OCI-LY7 (cell line): ENCODE results near the gene MIER1. TPM values are rescaled to one million over a fixed set of nuclear protein-coding genes. Genes with fewer than 3 reads are reported as not detected.
A peak's percentile ranks its signal among the peaks of the same experiment; 100 is the strongest.

Experiments
- BruUV-seq: library from RNA; stranded (reverse); fragments of 400-500 nt; replicated peaks from 2 replicates; lab custom pipeline; 2021; lab: Mats Ljungman, UMichigan
- CTCF ChIA-PET: fragments of 300-600 bp; sonication (Branson Sonifier 250); formaldehyde crosslinking; loops from one replicate; lab custom pipeline; 2022; ENCODE audit warnings: antibody characterized with exemption; ENCODE audit not compliant: unreplicated experiment; lab: Charles Lee
- POLR2A ChIA-PET: fragments of 300-600 bp; sonication (Branson Sonifier 250); formaldehyde crosslinking; loops from one replicate; lab custom pipeline; 2022; ENCODE audit warnings: antibody characterized with exemption; lab: Charles Lee
- DNase-seq: peaks from one replicate; pipeline ENCODE4 v3.0.0-alpha.2; 2015; ENCODE audit warnings: low spot score
- H2AFZ ChIP-seq: fragments of 200-600 bp; sonication (generic), shearing (Covaris generic); 2 replicates; pipeline ENCODE4 v1.6.1; 2014; ENCODE audit warnings: mild to moderate bottlenecking, antibody characterized with exemption, low read length, moderate library complexity
- H3K27ac ChIP-seq: fragments of 200-600 bp; sonication (generic); 2 replicates; pipeline ENCODE4 v1.5.1; 2014; ENCODE audit warnings: mixed run types, low read depth, mild to moderate bottlenecking, moderate library complexity, low read length, inconsistent platforms; ENCODE audit not compliant: poor library complexity, severe bottlenecking
- H3K36me3 ChIP-seq: fragments of 200-600 bp; sonication (generic); 2 replicates; pipeline ENCODE4 v1.6.1; 2014; ENCODE audit warnings: mild to moderate bottlenecking, antibody characterized with exemption, low read length, moderate library complexity, mixed read lengths; ENCODE audit not compliant: insufficient read depth
- H3K4me1 ChIP-seq: fragments of 200-600 bp; sonication (generic); 2 replicates; pipeline ENCODE4 v1.5.1; 2014; ENCODE audit warnings: mild to moderate bottlenecking, low read length; ENCODE audit not compliant: insufficient read depth, poor library complexity, severe bottlenecking
- H3K4me2 ChIP-seq: fragments of 200-600 bp; sonication (generic); 2 replicates; pipeline ENCODE4 v1.6.1; 2014; ENCODE audit warnings: mild to moderate bottlenecking, low read length
- H3K4me3 ChIP-seq: fragments of 200-600 bp; sonication (generic); 2 replicates; pipeline ENCODE4 v1.5.1; 2014; ENCODE audit warnings: mild to moderate bottlenecking, low read depth, low read length; ENCODE audit not compliant: poor library complexity, severe bottlenecking
- H3K79me2 ChIP-seq: fragments of 200-600 bp; sonication (generic); 2 replicates; pipeline ENCODE4 v1.6.1; 2016; ENCODE audit warnings: low read depth, mild to moderate bottlenecking, low read length, moderate library complexity, mixed read lengths; ENCODE audit not compliant: insufficient read depth
- H3K9me2 ChIP-seq: fragments of 200-600 bp; sonication (generic); 2 replicates; pipeline ENCODE4 v1.6.1; 2016; ENCODE audit warnings: mild to moderate bottlenecking, low read length, mixed read lengths; ENCODE audit not compliant: insufficient read depth
- H3K9me3 ChIP-seq: fragments of 200-600 bp; sonication (generic); 2 replicates; pipeline ENCODE4 v1.6.1; 2014; ENCODE audit warnings: mild to moderate bottlenecking, mixed run types, low read length, mixed read lengths
- H4K20me1 ChIP-seq: fragments of 200-600 bp; sonication (generic); 2 replicates; pipeline ENCODE4 v1.6.1; 2014; ENCODE audit warnings: mild to moderate bottlenecking, antibody characterized with exemption, low read length, moderate library complexity, mixed read lengths; ENCODE audit not compliant: insufficient read depth
- EZH2phosphoT487 ChIP-seq: fragments of 200-600 bp; sonication (generic); IDR thresholded peaks from 2 replicates; pipeline ENCODE4 v1.6.1; 2018; ENCODE audit warnings: low read depth, borderline replicate concordance, mild to moderate bottlenecking, mixed run types, antibody characterized with exemption, low read length, moderate library complexity, mixed read lengths
- intact Hi-C: fragments of 100-400 bp; cut with micrococcal nuclease; formaldehyde crosslinking; loops from one replicate; pipeline ENCODE4 v1.10.0; 2022; ENCODE audit not compliant: unreplicated experiment
- total RNA-seq, 2 experiments: library from RNA; depleted of rRNA in 1 of 2; stranded (reverse); fragments of >200 nt in 1 of 2; shearing (Covaris generic) in 1 of 2; gene quantifications; 2 replicates each; pipeline ENCODE4 v1.2.3, GENCODE V29; 2014 to 2022
- TF ChIP-seq, protein P1 (sequence below): fragments of 200-600 bp; sonication (generic); conservative IDR thresholded peaks from 2 replicates; pipeline ENCODE4 v1.5.1; 2014; ENCODE audit warnings: mild to moderate bottlenecking, antibody characterized with exemption, low read length, moderate library complexity, mixed read lengths

MIER1 gene
- total RNA-seq, 2 experiments from 2014 or later: 24.4 to 45.9 TPM

DNA sequence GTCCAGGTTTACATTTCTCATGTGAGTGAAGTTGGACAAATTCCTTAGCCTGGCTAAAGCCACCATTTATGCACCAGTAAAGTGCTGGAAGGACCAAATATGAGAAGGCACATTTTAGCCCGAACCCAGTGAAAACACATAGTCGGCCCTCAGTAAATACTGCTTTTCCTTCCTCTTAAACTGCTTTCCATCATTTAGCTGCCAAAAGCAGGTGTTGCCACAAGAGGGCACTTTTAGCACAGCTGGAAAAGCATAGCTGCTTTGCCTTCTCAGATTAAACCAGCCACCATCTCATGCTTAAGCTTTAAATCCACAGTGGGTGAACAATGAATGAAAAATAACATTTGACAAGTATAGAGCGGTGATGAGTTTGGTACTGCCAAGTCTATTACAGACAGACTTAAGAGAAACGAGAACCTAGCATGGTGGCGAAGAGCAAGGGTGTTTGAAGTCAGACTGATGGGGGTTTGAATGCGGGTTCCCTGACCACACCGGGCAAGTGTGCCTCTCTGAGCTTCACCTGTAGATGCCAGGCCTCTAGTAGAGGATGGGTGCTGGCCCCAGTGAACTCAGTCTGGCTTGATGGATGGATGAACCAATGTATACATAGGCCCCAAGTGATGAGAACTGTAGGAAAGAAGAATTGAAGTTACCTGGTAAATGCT is 71.4 kb downstream of the MIER1 start:
- intact Hi-C loops: loop anchor here (1.0 to 2.0 kb wide), 4 partner anchors 59 to 231 kb away; partner anchors contain the start of gene SLC35D1
- no peak overlapping the region for H3K4me3 ChIP-seq
- BruUV-seq: no TSS peak
- peak overlapping the region; percentile 16; the same call in 1 of the 2 replicates for H2AFZ ChIP-seq
- H3K36me3 ChIP-seq: peaks cover 30% of the 10 kb centered on the region
- no peaks in the 10 kb centered on the region for H3K79me2 ChIP-seq
- TF ChIP-seq EZH2phosphoT487: no peak
- TF ChIP-seq, protein P1, sequence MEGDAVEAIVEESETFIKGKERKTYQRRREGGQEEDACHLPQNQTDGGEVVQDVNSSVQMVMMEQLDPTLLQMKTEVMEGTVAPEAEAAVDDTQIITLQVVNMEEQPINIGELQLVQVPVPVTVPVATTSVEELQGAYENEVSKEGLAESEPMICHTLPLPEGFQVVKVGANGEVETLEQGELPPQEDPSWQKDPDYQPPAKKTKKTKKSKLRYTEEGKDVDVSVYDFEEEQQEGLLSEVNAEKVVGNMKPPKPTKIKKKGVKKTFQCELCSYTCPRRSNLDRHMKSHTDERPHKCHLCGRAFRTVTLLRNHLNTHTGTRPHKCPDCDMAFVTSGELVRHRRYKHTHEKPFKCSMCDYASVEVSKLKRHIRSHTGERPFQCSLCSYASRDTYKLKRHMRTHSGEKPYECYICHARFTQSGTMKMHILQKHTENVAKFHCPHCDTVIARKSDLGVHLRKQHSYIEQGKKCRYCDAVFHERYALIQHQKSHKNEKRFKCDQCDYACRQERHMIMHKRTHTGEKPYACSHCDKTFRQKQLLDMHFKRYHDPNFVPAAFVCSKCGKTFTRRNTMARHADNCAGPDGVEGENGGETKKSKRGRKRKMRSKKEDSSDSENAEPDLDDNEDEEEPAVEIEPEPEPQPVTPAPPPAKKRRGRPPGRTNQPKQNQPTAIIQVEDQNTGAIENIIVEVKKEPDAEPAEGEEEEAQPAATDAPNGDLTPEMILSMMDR: peak; percentile 97
- DNase-seq: peak; percentile 85
- CTCF ChIA-PET: interaction anchor here (0.7 to 2.6 kb wide), 3 partner anchors 34 to 153 kb away, joined by 3 to 20 read pairs (median 5); no protein-coding TSS in a partner anchor
- H3K9me2 ChIP-seq: peaks cover 5% of the 10 kb centered on the region; the same call in 1 of the 2 replicates
- POLR2A ChIA-PET: interaction anchor here (0.6 to 1.9 kb wide), 10 partner anchors 10 to 238 kb away, joined by 3 to 8 read pairs (median 3); partner anchors contain the start of genes DNAI4 and MIER1
- H3K9me3 ChIP-seq: no peaks in the 10 kb centered on the region
- H3K4me2 ChIP-seq: peak overlapping the region; percentile 37
- peaks cover 26% of the 10 kb centered on the region for H3K4me1 ChIP-seq
- no peak overlapping the region for H3K27ac ChIP-seq
- no peaks in the 10 kb centered on the region for H4K20me1 ChIP-seq

DNA sequence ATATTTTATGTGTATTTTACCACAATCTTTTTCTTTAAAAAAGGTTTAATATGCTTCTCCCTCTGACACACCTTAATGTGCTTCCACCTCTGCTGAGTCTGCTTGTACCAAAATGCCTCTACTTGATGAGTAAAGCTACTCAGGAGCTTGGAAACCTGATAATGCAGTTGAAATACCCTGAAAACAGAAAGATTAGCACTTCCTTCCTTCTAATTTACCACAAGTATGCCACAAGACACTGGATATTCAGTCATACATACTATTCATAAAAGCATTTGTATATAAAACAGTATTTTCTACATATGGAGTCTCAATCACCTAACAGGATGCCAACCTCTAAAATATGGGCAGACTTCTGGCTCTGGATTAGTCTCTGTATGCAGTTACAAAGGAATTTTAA is 74.2 kb downstream of the MIER1 start:
- CTCF ChIA-PET: no interaction called here
- Histone ChIP-seq H2AFZ (no peak overlapping the region), H3K79me2 (no peaks in the 10 kb centered on the region), H3K4me3 (no peak overlapping the region), H3K36me3 (peaks cover 57% of the 10 kb centered on the region), H3K4me2 (no peak overlapping the region), H4K20me1 (no peaks in the 10 kb centered on the region), H3K9me2 (peaks cover 5% of the 10 kb centered on the region; the same call in 1 of the 2 replicates), H3K4me1 (peaks cover 26% of the 10 kb centered on the region), H3K9me3 (no peaks in the 10 kb centered on the region), H3K27ac (no peak overlapping the region)
- TF ChIP-seq, protein P1: no peak
- TF ChIP-seq EZH2phosphoT487: no peak
- DNase-seq: no peak
- POLR2A ChIA-PET: interaction anchor here (0.5 to 1.4 kb wide), 8 partner anchors 14 to 487 kb away, joined by 3 to 4 read pairs (median 3); no protein-coding TSS in a partner anchor
- BruUV-seq: no TSS peak
- intact Hi-C loops: no loop called here
